SK-N-SH treated with all-trans-retinoic acid at 6 μM for 48 hours (cell line): Measurements from ENCODE around the gene MMP24.

Source experiments
- ATAC-seq: fragments of 200-7000 bp; cut with Tn5 transposase; 3 replicates; pipeline ENCODE4 v1.9.1; 2020; ENCODE audit warnings: mild to moderate bottlenecking, moderate library complexity
- BACH2 ChIP-seq: fragments of 250-450 bp; sonication (Bioruptor Pico); IDR thresholded peaks from 2 replicates; pipeline ENCODE4 v1.9.0; 2021; ENCODE audit warnings: mild to moderate bottlenecking, borderline replicate concordance
- CSDC2 ChIP-seq: fragments of 250-450 bp; sonication (Bioruptor Pico); IDR thresholded peaks from 2 replicates; pipeline ENCODE4 v1.5.0; 2020; ENCODE audit warnings: mild to moderate bottlenecking, moderate library complexity
- ESRRG ChIP-seq: fragments of 250-450 bp; sonication (Bioruptor Pico); IDR thresholded peaks from 2 replicates; pipeline ENCODE4 v1.6.1; 2021; ENCODE audit warnings: mild to moderate bottlenecking
- GLIS3 ChIP-seq: fragments of 250-450 bp; sonication (Bioruptor Pico); IDR thresholded peaks from 2 replicates; pipeline ENCODE4 v1.5.0; 2020; ENCODE audit warnings: mild to moderate bottlenecking, moderate library complexity
- ISL1 ChIP-seq: fragments of 250-450 bp; sonication (Bioruptor Pico); IDR thresholded peaks from 2 replicates; pipeline ENCODE4 v2.1.2; 2022; ENCODE audit warnings: mild to moderate bottlenecking, moderate library complexity
- OSR1 ChIP-seq: fragments of 250-450 bp; sonication (Bioruptor Pico); IDR thresholded peaks from 2 replicates; pipeline ENCODE4 v1.8.0; 2022; ENCODE audit warnings: moderate library complexity, mild to moderate bottlenecking, inconsistent platforms
- POU6F1 ChIP-seq: fragments of 250-450 bp; sonication (Bioruptor Pico); IDR thresholded peaks from 2 replicates; pipeline ENCODE4 v1.8.0; 2021; ENCODE audit warnings: low read depth, mild to moderate bottlenecking, moderate library complexity, borderline replicate concordance
- PPARA ChIP-seq: fragments of 250-450 bp; sonication (Bioruptor Pico); IDR thresholded peaks from 2 replicates; pipeline ENCODE4 v1.5.0; 2020; ENCODE audit warnings: mild to moderate bottlenecking, borderline replicate concordance
- RARB ChIP-seq: fragments of 250-450 bp; sonication (Bioruptor Pico); IDR thresholded peaks from 2 replicates; pipeline ENCODE4 v1.8.0; 2021; ENCODE audit warnings: mild to moderate bottlenecking, moderate library complexity
- SNAI2 ChIP-seq: fragments of 250-450 bp; sonication (Bioruptor Pico); IDR thresholded peaks from 2 replicates; pipeline ENCODE4 v1.5.0; 2020; ENCODE audit warnings: mild to moderate bottlenecking, moderate library complexity
- TCF4 ChIP-seq: fragments of 250-450 bp; sonication (Bioruptor Pico); IDR thresholded peaks from 2 replicates; pipeline ENCODE4 v1.8.0; 2021; ENCODE audit warnings: mild to moderate bottlenecking, moderate library complexity, borderline replicate concordance
- TOX ChIP-seq: fragments of 250-450 bp; sonication (Bioruptor Pico); IDR thresholded peaks from 2 replicates; pipeline ENCODE4 v1.8.0; 2021; ENCODE audit warnings: mild to moderate bottlenecking, moderate library complexity, borderline replicate concordance
- ZFP3 ChIP-seq: fragments of 250-450 bp; sonication (Bioruptor Pico); IDR thresholded peaks from 2 replicates; pipeline ENCODE4 v1.5.0; 2020; ENCODE audit warnings: mild to moderate bottlenecking, moderate library complexity
- ZFP30 ChIP-seq: fragments of 450-650 bp; formaldehyde crosslinking; IDR thresholded peaks from 2 replicates; pipeline ENCODE4 v1.5.0; 2022; ENCODE audit warnings: mild to moderate bottlenecking, moderate library complexity
- ZNF565 ChIP-seq: fragments of 450-650 bp; formaldehyde crosslinking; conservative IDR thresholded peaks from 2 replicates; pipeline ENCODE4 v1.5.0; 2020; ENCODE audit warnings: low read depth, mild to moderate bottlenecking, moderate library complexity
- ZNF70 ChIP-seq: fragments of 450-650 bp; formaldehyde crosslinking; IDR thresholded peaks from 2 replicates; pipeline ENCODE4 v1.5.0; 2020; ENCODE audit warnings: mild to moderate bottlenecking, moderate library complexity
- ZNF8 ChIP-seq: fragments of 450-650 bp; formaldehyde crosslinking; IDR thresholded peaks from 2 replicates; pipeline ENCODE4 v1.5.0; 2020; ENCODE audit warnings: mild to moderate bottlenecking, moderate library complexity
- TF ChIP-seq, protein P1 (sequence below): fragments of 250-450 bp; sonication (Bioruptor Pico); IDR thresholded peaks from 2 replicates; pipeline ENCODE4 v1.5.0; 2020; ENCODE audit warnings: mild to moderate bottlenecking, moderate library complexity
- TF ChIP-seq, protein P2 (sequence below): fragments of 250-450 bp; sonication (Bioruptor Pico); IDR thresholded peaks from 2 replicates; pipeline ENCODE4 v1.5.1; 2020; ENCODE audit warnings: low read depth, mild to moderate bottlenecking, moderate library complexity
- TF ChIP-seq, protein P3 (sequence below): fragments of 250-450 bp; sonication (Bioruptor Pico); IDR thresholded peaks from 2 replicates; pipeline ENCODE4 v1.5.1; 2021; ENCODE audit warnings: mild to moderate bottlenecking, moderate library complexity

Gene MMP24

GRCh38 chr20:35286077-35286898, 59.8 kb downstream of the MMP24 start:
- TF ChIP-seq RARB (CRISPR knock-in tag) (no peak), ZNF8 (CRISPR knock-in tag) (no peak), ZFP3 (CRISPR knock-in tag) (no peak)
- TF ChIP-seq, protein P1, sequence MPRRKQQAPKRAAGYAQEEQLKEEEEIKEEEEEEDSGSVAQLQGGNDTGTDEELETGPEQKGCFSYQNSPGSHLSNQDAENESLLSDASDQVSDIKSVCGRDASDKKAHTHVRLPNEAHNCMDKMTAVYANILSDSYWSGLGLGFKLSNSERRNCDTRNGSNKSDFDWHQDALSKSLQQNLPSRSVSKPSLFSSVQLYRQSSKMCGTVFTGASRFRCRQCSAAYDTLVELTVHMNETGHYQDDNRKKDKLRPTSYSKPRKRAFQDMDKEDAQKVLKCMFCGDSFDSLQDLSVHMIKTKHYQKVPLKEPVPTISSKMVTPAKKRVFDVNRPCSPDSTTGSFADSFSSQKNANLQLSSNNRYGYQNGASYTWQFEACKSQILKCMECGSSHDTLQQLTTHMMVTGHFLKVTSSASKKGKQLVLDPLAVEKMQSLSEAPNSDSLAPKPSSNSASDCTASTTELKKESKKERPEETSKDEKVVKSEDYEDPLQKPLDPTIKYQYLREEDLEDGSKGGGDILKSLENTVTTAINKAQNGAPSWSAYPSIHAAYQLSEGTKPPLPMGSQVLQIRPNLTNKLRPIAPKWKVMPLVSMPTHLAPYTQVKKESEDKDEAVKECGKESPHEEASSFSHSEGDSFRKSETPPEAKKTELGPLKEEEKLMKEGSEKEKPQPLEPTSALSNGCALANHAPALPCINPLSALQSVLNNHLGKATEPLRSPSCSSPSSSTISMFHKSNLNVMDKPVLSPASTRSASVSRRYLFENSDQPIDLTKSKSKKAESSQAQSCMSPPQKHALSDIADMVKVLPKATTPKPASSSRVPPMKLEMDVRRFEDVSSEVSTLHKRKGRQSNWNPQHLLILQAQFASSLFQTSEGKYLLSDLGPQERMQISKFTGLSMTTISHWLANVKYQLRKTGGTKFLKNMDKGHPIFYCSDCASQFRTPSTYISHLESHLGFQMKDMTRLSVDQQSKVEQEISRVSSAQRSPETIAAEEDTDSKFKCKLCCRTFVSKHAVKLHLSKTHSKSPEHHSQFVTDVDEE (CRISPR knock-in tag): no peak
- TF ChIP-seq, all 23 proteins: peak for 0

DNA sequence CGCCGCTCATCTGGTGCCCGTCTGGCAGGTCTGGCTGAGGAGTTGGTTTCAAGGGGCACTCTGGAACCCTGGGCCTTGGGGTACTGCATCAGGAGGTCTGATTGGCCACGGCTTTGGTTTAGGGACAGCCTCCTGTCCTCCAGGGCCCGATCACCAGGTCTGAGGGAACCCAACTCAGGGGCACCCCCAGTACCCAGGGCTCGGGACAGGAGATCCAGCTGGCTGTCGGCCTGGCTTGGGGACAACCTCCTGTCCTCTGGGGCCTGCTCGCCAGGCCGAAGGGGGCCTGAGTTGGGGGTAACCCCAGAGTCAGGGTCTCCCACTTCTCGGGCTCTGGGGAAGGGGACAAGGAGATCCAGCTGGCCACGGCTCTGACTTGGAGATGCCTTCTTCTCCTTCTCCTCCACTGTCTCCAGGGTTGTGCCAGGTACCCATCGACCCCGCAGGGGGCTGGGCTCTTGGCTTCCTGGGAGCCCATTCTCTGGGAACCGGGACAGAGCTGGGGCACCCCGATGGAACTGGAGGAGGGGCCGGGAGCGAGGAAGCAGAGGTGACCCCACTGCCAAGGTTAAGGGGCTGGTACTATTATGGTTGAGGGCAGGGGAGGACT, 60.5 kb downstream of the MMP24 start:
- no peak for TF ChIP-seq TCF4
- TF ChIP-seq CSDC2 (CRISPR knock-in tag): no peak
- no peak for TF ChIP-seq GLIS3 (CRISPR knock-in tag)
- TF ChIP-seq ZFP3 (CRISPR knock-in tag): no peak
- no peak for TF ChIP-seq TOX (CRISPR knock-in tag)
- TF ChIP-seq, all 23 proteins: peak for 0
- no peak for ATAC-seq

More at GRCh38 chr20:35286077-35286898, 59.8 kb downstream of the MMP24 start:
- ATAC-seq: no peak

GRCh38 chr20:35287509-35288324, 61.2 kb downstream of the MMP24 start:
- TF ChIP-seq TCF4 (no peak), ZFP3 (CRISPR knock-in tag) (no peak), CSDC2 (CRISPR knock-in tag) (no peak), TOX (CRISPR knock-in tag) (no peak), SNAI2 (CRISPR knock-in tag) (no peak), POU6F1 (CRISPR knock-in tag) (no peak), BACH2 (CRISPR knock-in tag) (no peak), ZNF565 (no peak), GLIS3 (CRISPR knock-in tag) (no peak), ESRRG (CRISPR knock-in tag) (no peak), ZNF8 (CRISPR knock-in tag) (no peak), ZNF70 (CRISPR knock-in tag) (no peak), ZFP30 (CRISPR knock-in tag) (no peak), ISL1 (CRISPR knock-in tag) (no peak), OSR1 (CRISPR knock-in tag) (no peak), PPARA (CRISPR knock-in tag) (no peak)
- TF ChIP-seq, protein P2, sequence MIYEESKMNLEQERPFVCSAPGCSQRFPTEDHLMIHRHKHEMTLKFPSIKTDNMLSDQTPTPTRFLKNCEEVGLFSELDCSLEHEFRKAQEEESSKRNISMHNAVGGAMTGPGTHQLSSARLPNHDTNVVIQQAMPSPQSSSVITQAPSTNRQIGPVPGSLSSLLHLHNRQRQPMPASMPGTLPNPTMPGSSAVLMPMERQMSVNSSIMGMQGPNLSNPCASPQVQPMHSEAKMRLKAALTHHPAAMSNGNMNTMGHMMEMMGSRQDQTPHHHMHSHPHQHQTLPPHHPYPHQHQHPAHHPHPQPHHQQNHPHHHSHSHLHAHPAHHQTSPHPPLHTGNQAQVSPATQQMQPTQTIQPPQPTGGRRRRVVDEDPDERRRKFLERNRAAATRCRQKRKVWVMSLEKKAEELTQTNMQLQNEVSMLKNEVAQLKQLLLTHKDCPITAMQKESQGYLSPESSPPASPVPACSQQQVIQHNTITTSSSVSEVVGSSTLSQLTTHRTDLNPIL (CRISPR knock-in tag): no peak
- TF ChIP-seq, protein P3, sequence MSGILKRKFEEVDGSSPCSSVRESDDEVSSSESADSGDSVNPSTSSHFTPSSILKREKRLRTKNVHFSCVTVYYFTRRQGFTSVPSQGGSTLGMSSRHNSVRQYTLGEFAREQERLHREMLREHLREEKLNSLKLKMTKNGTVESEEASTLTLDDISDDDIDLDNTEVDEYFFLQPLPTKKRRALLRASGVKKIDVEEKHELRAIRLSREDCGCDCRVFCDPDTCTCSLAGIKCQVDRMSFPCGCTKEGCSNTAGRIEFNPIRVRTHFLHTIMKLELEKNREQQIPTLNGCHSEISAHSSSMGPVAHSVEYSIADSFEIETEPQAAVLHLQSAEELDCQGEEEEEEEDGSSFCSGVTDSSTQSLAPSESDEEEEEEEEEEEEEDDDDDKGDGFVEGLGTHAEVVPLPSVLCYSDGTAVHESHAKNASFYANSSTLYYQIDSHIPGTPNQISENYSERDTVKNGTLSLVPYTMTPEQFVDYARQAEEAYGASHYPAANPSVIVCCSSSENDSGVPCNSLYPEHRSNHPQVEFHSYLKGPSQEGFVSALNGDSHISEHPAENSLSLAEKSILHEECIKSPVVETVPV (CRISPR knock-in tag): no peak
- TF ChIP-seq, protein P1 (CRISPR knock-in tag): no peak

More at GRCh38 chr20:35287509-35288324, 61.2 kb downstream of the MMP24 start:
- no peak for ATAC-seq
